ENCODE measurements around the gene TEX261. TPM values are rescaled to one million over a fixed set of nuclear protein-coding genes. Genes with fewer than 3 reads are reported as not detected.

TEX261 gene
- total RNA-seq, 3 donors from 2014 or later = 78.6 to 89.6 (median 79.5) TPM

GRCh38 chr2:70962211-70962884 lies 32.3 kb downstream of the TEX261 start:
- H3K4me1 Mint-ChIP-seq (ENCODE audit: low read depth) = peaks cover 5% of the 10 kb centered on the region
- H3K27me3 Mint-ChIP-seq (ENCODE audit: low read depth) = peaks cover 33% of the 10 kb centered on the region
- H3K9me3 Mint-ChIP-seq = no peaks in the 10 kb centered on the region
- H3K36me3 Mint-ChIP-seq (ENCODE audit: insufficient read depth) = no peaks in the 10 kb centered on the region
- DNase-seq = no peak
- no peak for ATAC-seq
- no peak overlapping the region for H3K4me3 Mint-ChIP-seq

GRCh38 chr2:70961648-70961994 lies 33.1 kb downstream of the TEX261 start:
- Mint-ChIP-seq H3K4me3 (no peak overlapping the region), H3K4me1 (ENCODE audit: low read depth) (peaks cover 5% of the 10 kb centered on the region), H3K9me3 (no peaks in the 10 kb centered on the region), H3K27me3 (ENCODE audit: low read depth) (peaks cover 35% of the 10 kb centered on the region), H3K36me3 (ENCODE audit: insufficient read depth) (no peaks in the 10 kb centered on the region)
- ATAC-seq = no peak
- no peak for DNase-seq

GRCh38 chr2:70960833-70961647 lies 33.6 kb downstream of the TEX261 start:
- Mint-ChIP-seq H3K4me1 (ENCODE audit: low read depth) (peaks cover 5% of the 10 kb centered on the region), H3K9me3 (no peaks in the 10 kb centered on the region), H3K27me3 (ENCODE audit: low read depth) (peaks cover 38% of the 10 kb centered on the region), H3K36me3 (ENCODE audit: insufficient read depth) (no peaks in the 10 kb centered on the region), H3K4me3 (no peak overlapping the region)
- no peak for ATAC-seq
- no peak for DNase-seq

- Mint-ChIP-seq H3K36me3 (ENCODE audit: insufficient read depth) (no peaks in the 10 kb centered on the region), H3K9me3 (no peaks in the 10 kb centered on the region), H3K27me3 (ENCODE audit: low read depth) (peaks cover 43% of the 10 kb centered on the region), H3K4me3 (no peak overlapping the region), H3K4me1 (ENCODE audit: low read depth) (peaks cover 5% of the 10 kb centered on the region)
- DNase-seq (no peak), ATAC-seq (no peak)
Observed at GRCh38 chr2:70959851-70960832, 34.5 kb downstream of the TEX261 start.

- ATAC-seq (no peak), DNase-seq (no peak)
- H3K4me3 Mint-ChIP-seq = no peak overlapping the region
Observed at GRCh38 chr2:70959271-70959761, 35.4 kb downstream of the TEX261 start.

GRCh38 chr2:70958759-70959158 lies 35.9 kb downstream of the TEX261 start:
- Mint-ChIP-seq H3K4me1 (ENCODE audit: low read depth) (peaks cover 2% of the 10 kb centered on the region), H3K9me3 (no peaks in the 10 kb centered on the region), H3K27me3 (ENCODE audit: low read depth) (peaks cover 45% of the 10 kb centered on the region), H3K36me3 (ENCODE audit: insufficient read depth) (no peaks in the 10 kb centered on the region), H3K4me3 (no peak overlapping the region)
- ATAC-seq (no peak), DNase-seq (no peak)

More at GRCh38 chr2:70959271-70959761, 35.4 kb downstream of the TEX261 start:
- peaks cover 48% of the 10 kb centered on the region for H3K27me3 Mint-ChIP-seq (ENCODE audit: low read depth)
- H3K36me3 Mint-ChIP-seq (ENCODE audit: insufficient read depth) = no peaks in the 10 kb centered on the region
- H3K9me3 Mint-ChIP-seq = no peaks in the 10 kb centered on the region
- H3K4me1 Mint-ChIP-seq (ENCODE audit: low read depth) = peaks cover 2% of the 10 kb centered on the region

GRCh38 chr2:70957798-70958197 lies 36.9 kb downstream of the TEX261 start:
- ATAC-seq (no peak), DNase-seq (no peak)
- Mint-ChIP-seq H3K36me3 (ENCODE audit: insufficient read depth) (no peaks in the 10 kb centered on the region), H3K27me3 (ENCODE audit: low read depth) (peaks cover 43% of the 10 kb centered on the region), H3K4me1 (ENCODE audit: low read depth) (peaks cover 2% of the 10 kb centered on the region), H3K4me3 (no peak overlapping the region), H3K9me3 (no peaks in the 10 kb centered on the region)

GRCh38 chr2:70956141-70956540 lies 38.5 kb downstream of the TEX261 start:
- ATAC-seq = no peak
- Mint-ChIP-seq H3K4me3 (no peak overlapping the region), H3K9me3 (no peaks in the 10 kb centered on the region), H3K27me3 (ENCODE audit: low read depth) (peaks cover 43% of the 10 kb centered on the region), H3K36me3 (ENCODE audit: insufficient read depth) (no peaks in the 10 kb centered on the region), H3K4me1 (ENCODE audit: low read depth) (peaks cover 2% of the 10 kb centered on the region)
- no peak for DNase-seq

- Mint-ChIP-seq H3K36me3 (ENCODE audit: insufficient read depth) (no peaks in the 10 kb centered on the region), H3K4me3 (no peak overlapping the region), H3K27me3 (ENCODE audit: low read depth) (peaks cover 36% of the 10 kb centered on the region), H3K9me3 (no peaks in the 10 kb centered on the region), H3K4me1 (ENCODE audit: low read depth) (peaks cover 2% of the 10 kb centered on the region)
- DNase-seq (no peak), ATAC-seq (no peak)
Observed at GRCh38 chr2:70954886-70955285, 39.8 kb downstream of the TEX261 start.

GRCh38 chr2:70949086-70949485 lies 45.6 kb downstream of the TEX261 start:
- no peak for ATAC-seq
- H3K9me3 Mint-ChIP-seq = no peaks in the 10 kb centered on the region
- peaks cover 16% of the 10 kb centered on the region for H3K4me1 Mint-ChIP-seq (ENCODE audit: low read depth)
- H3K36me3 Mint-ChIP-seq (ENCODE audit: insufficient read depth) = no peaks in the 10 kb centered on the region
- DNase-seq = no peak
- no peak overlapping the region for H3K4me3 Mint-ChIP-seq
- peaks cover 28% of the 10 kb centered on the region for H3K27me3 Mint-ChIP-seq (ENCODE audit: low read depth)

GRCh38 chr2:70948337-70949003 lies 46.2 kb downstream of the TEX261 start:
- H3K9me3 Mint-ChIP-seq = no peaks in the 10 kb centered on the region
- H3K36me3 Mint-ChIP-seq (ENCODE audit: insufficient read depth) = no peaks in the 10 kb centered on the region
- H3K4me3 Mint-ChIP-seq = peak overlapping the region; percentile 77
- peak; percentile 96 to 98 for ATAC-seq
- H3K27me3 Mint-ChIP-seq (ENCODE audit: low read depth) = peaks cover 25% of the 10 kb centered on the region
- DNase-seq = peak; percentile 76
- H3K4me1 Mint-ChIP-seq (ENCODE audit: low read depth) = peaks cover 16% of the 10 kb centered on the region

- H3K27me3 Mint-ChIP-seq (ENCODE audit: low read depth) = peaks cover 20% of the 10 kb centered on the region
- H3K4me3 Mint-ChIP-seq = peak overlapping the region; percentile 77
- no peaks in the 10 kb centered on the region for H3K9me3 Mint-ChIP-seq
- H3K36me3 Mint-ChIP-seq (ENCODE audit: insufficient read depth) = no peaks in the 10 kb centered on the region
- ATAC-seq (no peak), DNase-seq (no peak)
- peaks cover 16% of the 10 kb centered on the region for H3K4me1 Mint-ChIP-seq (ENCODE audit: low read depth)
Observed at GRCh38 chr2:70947556-70948184, 47.0 kb downstream of the TEX261 start.

GRCh38 chr2:70946832-70947442 lies 47.7 kb downstream of the TEX261 start:
- H3K4me1 Mint-ChIP-seq (ENCODE audit: low read depth) = peaks cover 16% of the 10 kb centered on the region
- H3K27me3 Mint-ChIP-seq (ENCODE audit: low read depth) = peaks cover 18% of the 10 kb centered on the region
- H3K4me3 Mint-ChIP-seq = no peak overlapping the region
- DNase-seq (peak; percentile 32), ATAC-seq (no peak)
- H3K9me3 Mint-ChIP-seq = no peaks in the 10 kb centered on the region
- H3K36me3 Mint-ChIP-seq (ENCODE audit: insufficient read depth) = no peaks in the 10 kb centered on the region

All from activated T-cell treated with anti-CD3 and anti-CD28 coated beads, Interleukin-2, amount 50 U/mL, for 4 hours (primary cell).